Measurements from ENCODE around the gene ENPP4. TPM values are rescaled to one million over a fixed set of nuclear protein-coding genes. Genes with fewer than 3 reads are reported as not detected.

ENPP4 gene
- total RNA-seq, 4 donors from 2014 or later = 25.1 to 41.8 (median 33.1) TPM

DNA sequence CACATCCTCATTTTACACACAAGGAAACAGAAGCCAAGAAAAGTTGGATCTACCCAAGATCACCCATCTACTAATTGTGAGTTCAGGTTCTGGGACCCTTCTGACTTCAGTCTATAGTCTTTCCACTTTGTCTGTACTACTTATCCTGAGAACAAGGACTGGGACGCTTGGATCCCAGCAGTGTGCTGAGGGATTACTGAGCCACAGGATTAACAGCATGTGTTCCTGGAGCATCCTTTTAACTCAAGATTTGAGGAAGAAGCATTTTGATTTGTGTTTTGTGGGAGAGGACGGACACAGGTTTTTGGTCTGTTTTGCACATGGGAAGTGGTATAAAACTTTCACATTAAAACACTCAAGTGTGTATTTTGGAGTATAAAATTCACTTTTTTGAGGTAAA lies 4.4 kb downstream of the ENPP4 start:
- intact Hi-C loops (cut with DNase I; ENCODE audit: low total_unique reads) = no loop called here
- no peak for ATAC-seq
- H3K36me3 ChIP-seq = no peaks in the 10 kb centered on the region
- H3K27ac ChIP-seq = peak overlapping the region in 1 of 4 donors; percentile 61
- no peaks in the 10 kb centered on the region for H3K27me3 ChIP-seq
- H3K4me3 ChIP-seq = no peak overlapping the region
- in situ Hi-C loops (cut with MboI; ENCODE audit: low sequenced_read_pairs in 4 of 4) = no loop called here
- peaks cover 34 to 51% of the 10 kb centered on the region in 2 donors for H3K4me1 ChIP-seq
- TF ChIP-seq POLR2A (IDR thresholded peaks at IDR 0.05) = no peak
- no peak for TF ChIP-seq CTCF (IDR thresholded peaks at IDR 0.05 in 4 of 5, conservative IDR thresholded peaks at IDR 0.05 in 1 of 5)
- DNase-seq = no peak
- no peaks in the 10 kb centered on the region for H3K9me3 ChIP-seq

GRCh38 chr6:46135176-46135575 lies 5.4 kb downstream of the ENPP4 start:
- Histone ChIP-seq H3K27ac (no peak overlapping the region), H3K4me3 (no peak overlapping the region), H3K27me3 (no peaks in the 10 kb centered on the region), H3K4me1 (peaks cover 34 to 51% of the 10 kb centered on the region in 2 donors), H3K36me3 (no peaks in the 10 kb centered on the region), H3K9me3 (no peaks in the 10 kb centered on the region)
- no peak for DNase-seq
- ATAC-seq = no peak
- intact Hi-C loops (cut with DNase I; ENCODE audit: low total_unique reads) = no loop called here
- TF ChIP-seq CTCF (IDR thresholded peaks at IDR 0.05 in 4 of 5, conservative IDR thresholded peaks at IDR 0.05 in 1 of 5) (no peak), POLR2A (IDR thresholded peaks at IDR 0.05) (no peak)
- in situ Hi-C loops (cut with MboI; ENCODE audit: low sequenced_read_pairs in 4 of 4) = no loop called here

DNA sequence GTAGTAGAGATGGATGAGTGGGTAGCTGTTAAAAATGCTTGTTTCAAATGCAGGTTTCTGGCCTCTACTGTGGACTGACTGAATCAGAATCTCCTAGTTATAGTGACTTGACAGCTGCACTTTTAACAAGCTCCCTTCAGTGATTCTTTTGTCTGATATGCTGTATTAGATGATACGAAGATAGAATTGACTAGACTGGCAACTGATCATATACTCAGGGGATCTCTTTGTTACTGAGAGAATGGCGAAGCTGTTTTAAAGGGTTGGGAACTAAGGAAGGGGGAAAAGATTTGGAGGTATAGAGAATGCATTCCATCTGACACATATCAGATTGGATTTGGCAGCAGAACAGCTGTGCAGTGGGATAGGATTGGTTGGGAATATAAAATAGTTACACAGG lies 7.0 kb downstream of the ENPP4 start:
- DNase-seq (no peak), ATAC-seq (no peak)
- Histone ChIP-seq H3K27ac (peak overlapping the region in 3 of 4 donors; percentile 7 to 9 (median 8)), H3K4me3 (no peak overlapping the region), H3K27me3 (no peaks in the 10 kb centered on the region), H3K4me1 (peaks cover 27 to 51% of the 10 kb centered on the region in 2 donors), H3K36me3 (no peaks in the 10 kb centered on the region), H3K9me3 (no peaks in the 10 kb centered on the region)
- in situ Hi-C loops (cut with MboI; ENCODE audit: low sequenced_read_pairs in 4 of 4) (no loop called here), intact Hi-C loops (cut with DNase I; ENCODE audit: low total_unique reads) (no loop called here)
- TF ChIP-seq POLR2A (IDR thresholded peaks at IDR 0.05) = no peak
- TF ChIP-seq CTCF (IDR thresholded peaks at IDR 0.05 in 4 of 5, conservative IDR thresholded peaks at IDR 0.05 in 1 of 5) = no peak

GRCh38 chr6:46137387-46137786 lies 7.6 kb downstream of the ENPP4 start:
- no peak for ATAC-seq
- no peak for DNase-seq
- H3K4me3 ChIP-seq = no peak overlapping the region
- intact Hi-C loops (cut with DNase I; ENCODE audit: low total_unique reads) (no loop called here), in situ Hi-C loops (cut with MboI; ENCODE audit: low sequenced_read_pairs in 4 of 4) (no loop called here)
- no peaks in the 10 kb centered on the region for H3K27me3 ChIP-seq
- TF ChIP-seq POLR2A (IDR thresholded peaks at IDR 0.05) = no peak
- no peak for TF ChIP-seq CTCF (IDR thresholded peaks at IDR 0.05 in 4 of 5, conservative IDR thresholded peaks at IDR 0.05 in 1 of 5)
- no peaks in the 10 kb centered on the region for H3K9me3 ChIP-seq
- H3K27ac ChIP-seq = peak overlapping the region in 1 of 4 donors; percentile 9
- H3K4me1 ChIP-seq = peaks cover 27 to 51% of the 10 kb centered on the region in 2 donors
- H3K36me3 ChIP-seq = no peaks in the 10 kb centered on the region

- H3K4me3 ChIP-seq = no peak overlapping the region
- H3K36me3 ChIP-seq = peaks cover 2 to 3% of the 10 kb centered on the region in 2 donors
- H3K27ac ChIP-seq = no peak overlapping the region
- DNase-seq (no peak), ATAC-seq (no peak)
- TF ChIP-seq CTCF (IDR thresholded peaks at IDR 0.05 in 4 of 5, conservative IDR thresholded peaks at IDR 0.05 in 1 of 5) (no peak), POLR2A (IDR thresholded peaks at IDR 0.05) (no peak)
- in situ Hi-C loops (cut with MboI; ENCODE audit: low sequenced_read_pairs in 4 of 4) = no loop called here
- no peaks in the 10 kb centered on the region for H3K9me3 ChIP-seq
- no peaks in the 10 kb centered on the region for H3K27me3 ChIP-seq
- peaks cover 27 to 47% of the 10 kb centered on the region in 2 donors for H3K4me1 ChIP-seq
- intact Hi-C loops (cut with DNase I; ENCODE audit: low total_unique reads) = no loop called here
Measured at GRCh38 chr6:46138281-46138680, 8.5 kb downstream of the ENPP4 start.
